Prostate gland (tissue), 2 donors: ENCODE data around the gene PLPP1.

ENCODE experiments used
- CTCF ChIP-seq, 4 experiments: fragments of 200-600 bp in 2 of 4; fragments of 450-650 bp in 2 of 4; sonication (generic) in 2 of 4; IDR thresholded peaks; 1 replicate in 3 of 4; 2 replicates in 1 of 4; pipeline ENCODE4 v1.5.1; 2016 to 2019; ENCODE audit warnings: antibody characterized with exemption in 4 of 4, mild to moderate bottlenecking in 2 of 4, moderate library complexity in 2 of 4
- POLR2A ChIP-seq: fragments of 450-650 bp; IDR thresholded peaks from one replicate; pipeline ENCODE4 v1.6.1; 2016; ENCODE audit warnings: antibody characterized with exemption, mild to moderate bottlenecking
- POLR2AphosphoS5 ChIP-seq: sonication (generic); formaldehyde crosslinking; IDR thresholded peaks from one replicate; pipeline ENCODE4 v1.6.1; 2017; ENCODE audit warnings: antibody characterized with exemption

- TF ChIP-seq CTCF (IDR thresholded peaks at IDR 0.05) (no peak), POLR2A (no peak), POLR2AphosphoS5 (peak; percentile 9)
Measured at GRCh38 chr5:55520117-55520839, 14.5 kb downstream of the PLPP1 start.
